GM20000 (cell line): Measurements from ENCODE around the gene OLFM1.

Experiments used
- DNase-seq: peaks from one replicate; pipeline ENCODE4 v3.0.0; 2012; ENCODE audit warnings: low spot score
- CTCF ChIP-seq: IDR thresholded peaks from 2 replicates; pipeline ENCODE4 v1.5.1; 2012; ENCODE audit warnings: mild to moderate bottlenecking, control low read depth; ENCODE audit errors: extremely low read depth, missing control alignments

Gene OLFM1

GRCh38 chr9:135095470-135096407 lies 8.3 kb downstream of the OLFM1 start:
- no peak for DNase-seq
- no peak for TF ChIP-seq CTCF

GRCh38 chr9:135096408-135096895 lies 9.0 kb downstream of the OLFM1 start:
- TF ChIP-seq CTCF, result no peak
- DNase-seq, result no peak

- no peak for TF ChIP-seq CTCF
- DNase-seq, result no peak
Measured at GRCh38 chr9:135098400-135099105, 11.1 kb downstream of the OLFM1 start.

GRCh38 chr9:135099574-135099973 lies 12.1 kb downstream of the OLFM1 start:
- no peak for DNase-seq
- TF ChIP-seq CTCF, result no peak

- no peak for DNase-seq
- TF ChIP-seq CTCF, result no peak
Measured at GRCh38 chr9:135100241-135100681, 12.8 kb downstream of the OLFM1 start.

GRCh38 chr9:135100725-135101410 lies 13.4 kb downstream of the OLFM1 start:
- TF ChIP-seq CTCF, result no peak

More at GRCh38 chr9:135100725-135101410, 13.4 kb downstream of the OLFM1 start:
- no peak for DNase-seq
